GM12878 (cell line): ENCODE results near the gene DDX5. TPM values are rescaled to one million over a fixed set of nuclear protein-coding genes. Genes with fewer than 3 reads are reported as not detected.
A peak's percentile ranks its signal among the peaks of the same experiment; 100 is the strongest.

Experiments used
- ATF3 ChIP-seq: IDR thresholded peaks from 2 replicates; pipeline ENCODE4 v1.6.1; 2011; ENCODE audit warnings: low read depth, mild to moderate bottlenecking, low read length, moderate library complexity, borderline replicate concordance; ENCODE audit errors: extremely low read depth
- BMI1 ChIP-seq: fragments of 450-650 bp; IDR thresholded peaks from 2 replicates; pipeline ENCODE4 v1.6.1; 2016; ENCODE audit warnings: mild to moderate bottlenecking, moderate library complexity, borderline replicate concordance
- CEBPB ChIP-seq, 2 experiments: fragments of 150-350 bp in 1 of 2; IDR thresholded peaks; 2 replicates each; pipeline ENCODE4 v1.6.1; 2012 to 2014; ENCODE audit warnings: low read depth in 2 of 2, low read length in 2 of 2, borderline replicate concordance in 1 of 2, inconsistent platforms in 1 of 2
- CEBPZ ChIP-seq: fragments of 150-350 bp; IDR thresholded peaks from 2 replicates; pipeline ENCODE4 v1.6.1; 2016; ENCODE audit warnings: low read depth, low read length
- CTCF ChIP-seq, 3 experiments: IDR thresholded peaks in 2 of 3; conservative IDR thresholded peaks in 1 of 3; 2 replicates each; pipeline ENCODE4 v1.5.1; 2011; ENCODE audit warnings: low read depth in 3 of 3, low read length in 3 of 3, mild to moderate bottlenecking in 3 of 3, control low read depth in 2 of 3, moderate library complexity in 2 of 3, inconsistent platforms in 1 of 3, mixed read lengths in 1 of 3; ENCODE audit not compliant: control insufficient read depth in 2 of 3, insufficient read depth in 1 of 3; ENCODE audit errors: extremely low read depth in 1 of 3
- E2F4 ChIP-seq: IDR thresholded peaks from 2 replicates; pipeline ENCODE4 v1.6.1; 2012; ENCODE audit warnings: low read depth, low read length, improper control_type of control experiment
- EED ChIP-seq: sonication (generic); IDR thresholded peaks from 2 replicates; pipeline ENCODE4 v1.6.1; 2016; ENCODE audit warnings: antibody characterized with exemption, low read depth
- MEF2A ChIP-seq: IDR thresholded peaks from 2 replicates; pipeline ENCODE4 v1.6.1; 2011; ENCODE audit warnings: low read depth, mild to moderate bottlenecking, low read length, moderate library complexity; ENCODE audit not compliant: insufficient read depth
- NR2C2 ChIP-seq: IDR thresholded peaks from 2 replicates; pipeline ENCODE4 v1.6.1; 2011; ENCODE audit warnings: borderline replicate concordance, low read depth; ENCODE audit not compliant: control insufficient read depth, insufficient read length
- NR2F1 ChIP-seq: fragments of 450-650 bp; conservative IDR thresholded peaks from 2 replicates; pipeline ENCODE4 v1.6.1; 2017; ENCODE audit warnings: mild to moderate bottlenecking
- POLR2A ChIP-seq: IDR thresholded peaks from 2 replicates; pipeline ENCODE4 v1.6.1; 2011; ENCODE audit warnings: low read depth, mild to moderate bottlenecking, low read length
- RAD21 ChIP-seq: IDR thresholded peaks from 2 replicates; pipeline ENCODE4 v1.6.1; 2011; ENCODE audit warnings: mild to moderate bottlenecking, low read depth, low read length, moderate library complexity; ENCODE audit not compliant: insufficient read depth
- SIN3A ChIP-seq: IDR thresholded peaks from 2 replicates; pipeline ENCODE4 v1.6.1; 2012; ENCODE audit warnings: low read depth, low read length, improper control_type of control experiment
- SKIL ChIP-seq: fragments of 450-650 bp; IDR thresholded peaks from 2 replicates; pipeline ENCODE4 v1.6.1; 2017; ENCODE audit warnings: mild to moderate bottlenecking, low read depth, inconsistent platforms; ENCODE audit not compliant: poor library complexity, severe bottlenecking
- SMARCA5 ChIP-seq: fragments of 450-650 bp; IDR thresholded peaks from 2 replicates; pipeline ENCODE4 v1.6.1; 2017; ENCODE audit warnings: mild to moderate bottlenecking
- SREBF2 ChIP-seq: IDR thresholded peaks from 2 replicates; pipeline ENCODE4 v1.6.1; 2012; ENCODE audit warnings: mild to moderate bottlenecking, low read length
- TCF12 ChIP-seq: IDR thresholded peaks from 2 replicates; pipeline ENCODE4 v1.6.1; 2011; ENCODE audit warnings: low read depth, mild to moderate bottlenecking, low read length
- YY1 ChIP-seq: IDR thresholded peaks from 2 replicates; pipeline ENCODE4 v1.6.1; 2011; ENCODE audit warnings: low read depth, mild to moderate bottlenecking, low read length
- ZZZ3 ChIP-seq: IDR thresholded peaks from 2 replicates; pipeline ENCODE4 v1.6.1; 2011; ENCODE audit warnings: low read depth; ENCODE audit not compliant: control insufficient read depth, insufficient read length
- polyA plus RNA-seq, 11 experiments: library from polyadenylated mRNA; depleted of rRNA in 4 of 11; unstranded in 6 of 11; stranded (reverse) in 5 of 11; fragments of >200 nt; fragmentation: Nextera tagmentation in 4 of 11; fragmentation: Illumina TruSeq in 1 of 11; extraction: Ambion mirVana in 4 of 11; extraction: Trizol in 1 of 11; gene quantifications; 1 replicate in 1 of 11; 2 replicates in 10 of 11; pipeline versions ENCODE4 v1.2.1 to v1.2.3, GENCODE V29; 2011 to 2016; ENCODE audit warnings: inconsistent platforms in 2 of 11, missing spikeins in 2 of 11, low read depth in 1 of 11
- total RNA-seq, 4 experiments: library from RNA; depleted of rRNA in 3 of 4; stranded (reverse); fragments of >200 nt in 3 of 4; fragmentation: Illumina TruSeq in 1 of 4; extraction: Trizol in 1 of 4; gene quantifications; 2 replicates each; pipeline versions ENCODE4 v1.2.1 to v1.2.3, GENCODE V29; 2013 to 2021

DDX5 gene
- total and polyA plus RNA-seq, 10 of the 15 experiments (the other 5 are each of a cell fraction or from before 2014, with no cell fraction given), result 257 to 1,423 (median 719) TPM

- TF ChIP-seq MEF2A (no peak), NR2F1 (no peak), SKIL (no peak), SMARCA5 (no peak), SIN3A (no peak), SREBF2 (no peak), NR2C2 (no peak), CEBPZ (no peak), POLR2A (peak; percentile 60), ZZZ3 (no peak), E2F4 (no peak), EED (no peak), BMI1 (no peak), RAD21 (no peak), TCF12 (no peak), ATF3 (no peak), YY1 (no peak), CTCF (IDR thresholded peaks at IDR 0.05 in 2 of 3, conservative IDR thresholded peaks at IDR 0.05 in 1 of 3; ENCODE audit: control insufficient read depth in 2 of 3, extremely low read depth in 1 of 3, insufficient read depth in 1 of 3, low read depth in 3 of 3, low read length in 3 of 3) (no peak), CEBPB (IDR thresholded peaks at IDR 0.05; ENCODE audit: borderline replicate concordance in 1 of 2, low read depth in 2 of 2, low read length in 2 of 2) (no peak)
- TF ChIP-seq, all 136 proteins: peak for 7
Measured at GRCh38 chr17:64500862-64501765, 5.0 kb downstream of the DDX5 start (continued).
